Gastrocnemius medialis (tissue), 4 donors: ENCODE measurements around the gene SH2B3. TPM values are rescaled to one million over a fixed set of nuclear protein-coding genes. Genes with fewer than 3 reads are reported as not detected.

Experiments used
- ATAC-seq, 2 donors: fragments of 150-250 bp; one replicate each; pipeline ENCODE4 v1.9.1; 2016
- DNase-seq, 2 donors: peaks; one replicate each; pipeline ENCODE4 v3.0.0-alpha.2; 2019
- H3K27ac ChIP-seq, 4 donors: fragments of 200-600 bp; sonication (generic); 1 replicate in 1 of 4; 2 replicates in 3 of 4; pipeline ENCODE4 v1.5.1; 2016 to 2018; ENCODE audit warnings: mild to moderate bottlenecking in 2 of 4, moderate library complexity in 1 of 4
- H3K27me3 ChIP-seq, 3 donors: fragments of 200-600 bp; sonication (generic) in 2 of 3; 1 replicate in 1 of 3; 2 replicates in 2 of 3; pipeline versions ENCODE4 v1.5.1 to v1.6.0; 2016 to 2019; ENCODE audit warnings: mild to moderate bottlenecking in 1 of 3, moderate library complexity in 1 of 3
- H3K36me3 ChIP-seq, 2 donors: fragments of 200-600 bp; sonication (generic) in 1 of 2; one replicate each; pipeline ENCODE4 v1.5.1; 2017 to 2018
- H3K4me1 ChIP-seq, 2 donors: fragments of 200-600 bp; sonication (generic) in 1 of 2; one replicate each; pipeline ENCODE4 v1.5.1; 2016 to 2017; ENCODE audit warnings: mild to moderate bottlenecking in 2 of 2
- H3K4me3 ChIP-seq, 4 donors: fragments of 200-600 bp; sonication (generic) in 3 of 4; 1 replicate in 1 of 4; 2 replicates in 3 of 4; pipeline ENCODE4 v1.5.1; 2016 to 2019; ENCODE audit warnings: mild to moderate bottlenecking in 2 of 4
- H3K9me3 ChIP-seq, 3 donors: fragments of 200-600 bp; sonication (generic) in 2 of 3; 1 replicate in 1 of 3; 2 replicates in 2 of 3; pipeline ENCODE4 v1.5.1; 2016 to 2019
- CTCF ChIP-seq, 5 experiments: fragments of 450-650 bp in 3 of 5; fragments of 200-600 bp in 2 of 5; sonication (generic) in 2 of 5; IDR thresholded peaks in 4 of 5; conservative IDR thresholded peaks in 1 of 5; 1 replicate in 4 of 5; 2 replicates in 1 of 5; pipeline ENCODE4 v1.5.1; 2016 to 2019; ENCODE audit warnings: antibody characterized with exemption in 5 of 5, mild to moderate bottlenecking in 3 of 5, moderate library complexity in 3 of 5
- POLR2A ChIP-seq, 2 donors: fragments of 450-650 bp; IDR thresholded peaks; one replicate each; pipeline ENCODE4 v1.6.1; 2017; ENCODE audit warnings: antibody characterized with exemption in 2 of 2, mild to moderate bottlenecking in 2 of 2, moderate library complexity in 2 of 2
- in situ Hi-C, 4 donors: fragments of 200-750 bp; cut with MboI; loops; one replicate each; pipeline versions ENCODE4 v1.15.0 to v1.8.0; 2017; ENCODE audit warnings: low sequenced_read_pairs in 4 of 4
- intact Hi-C: fragments of 100-400 bp; cut with DNase I; formaldehyde crosslinking; loops from one replicate; pipeline ENCODE4 v1.15.1; 2023; ENCODE audit warnings: low total_unique reads
- total RNA-seq, 4 donors: library from RNA; depleted of rRNA; stranded (reverse); fragments of >200 nt; gene quantifications; one replicate each; pipeline versions ENCODE4 v1.1.0 to v1.2.3, GENCODE V29; 2016

The SH2B3 gene
- total RNA-seq, 4 donors from 2014 or later, result 10.4 to 20.0 (median 15.5) TPM

- Histone ChIP-seq H3K4me1 (peaks cover 9 to 19% of the 10 kb centered on the region in 2 donors), H3K27me3 (no peaks in the 10 kb centered on the region), H3K9me3 (no peaks in the 10 kb centered on the region), H3K27ac (no peak overlapping the region), H3K4me3 (no peak overlapping the region), H3K36me3 (peaks cover 0 to 14% of the 10 kb centered on the region in 2 donors)
- DNase-seq, result no peak
- intact Hi-C loops, result no loop called here
- in situ Hi-C loops, result no loop called here
- no peak for ATAC-seq
- no peak for TF ChIP-seq CTCF (IDR thresholded peaks at IDR 0.05 in 4 of 5, conservative IDR thresholded peaks at IDR 0.05 in 1 of 5)
- no peak for TF ChIP-seq POLR2A (IDR thresholded peaks at IDR 0.05)
These were observed 14.8 kb downstream of the SH2B3 start for GRCh38 chr12:111420494-111420893.

- Histone ChIP-seq H3K36me3 (peaks cover 0 to 14% of the 10 kb centered on the region in 2 donors), H3K27ac (peak overlapping the region in 1 of 4 donors; percentile 68), H3K9me3 (no peaks in the 10 kb centered on the region), H3K4me3 (no peak overlapping the region), H3K27me3 (no peaks in the 10 kb centered on the region), H3K4me1 (peaks cover 18 to 32% of the 10 kb centered on the region in 2 donors)
- ATAC-seq, result no peak
- in situ Hi-C loops, result no loop called here
- intact Hi-C loops, result no loop called here
- TF ChIP-seq CTCF (IDR thresholded peaks at IDR 0.05 in 4 of 5, conservative IDR thresholded peaks at IDR 0.05 in 1 of 5) (no peak), POLR2A (IDR thresholded peaks at IDR 0.05) (no peak)
- DNase-seq, result no peak
These were observed 18.6 kb downstream of the SH2B3 start for GRCh38 chr12:111424189-111424792.

- Histone ChIP-seq H3K9me3 (no peaks in the 10 kb centered on the region), H3K27me3 (no peaks in the 10 kb centered on the region), H3K27ac (peak overlapping the region; percentile 66 to 70 (median 68)), H3K4me1 (peaks cover 18 to 32% of the 10 kb centered on the region in 2 donors), H3K4me3 (no peak overlapping the region), H3K36me3 (peaks cover 0 to 14% of the 10 kb centered on the region in 2 donors)
- intact Hi-C loops, result no loop called here
- TF ChIP-seq CTCF (IDR thresholded peaks at IDR 0.05 in 4 of 5, conservative IDR thresholded peaks at IDR 0.05 in 1 of 5) (peak in 1 of 5 experiments; percentile 33), POLR2A (IDR thresholded peaks at IDR 0.05) (no peak)
- in situ Hi-C loops, result no loop called here
- ATAC-seq (peak in 1 of 2 donors; percentile 30), DNase-seq (no peak)
These were observed 19.1 kb downstream of the SH2B3 start for GRCh38 chr12:111424793-111425251.

- intact Hi-C loops (no loop called here), in situ Hi-C loops (no loop called here)
- Histone ChIP-seq H3K27me3 (no peaks in the 10 kb centered on the region), H3K36me3 (peaks cover 0 to 12% of the 10 kb centered on the region in 2 donors), H3K4me3 (no peak overlapping the region), H3K27ac (peak overlapping the region; percentile 66 to 70 (median 68)), H3K9me3 (no peaks in the 10 kb centered on the region), H3K4me1 (peaks cover 22 to 33% of the 10 kb centered on the region in 2 donors)
- TF ChIP-seq CTCF (IDR thresholded peaks at IDR 0.05 in 4 of 5, conservative IDR thresholded peaks at IDR 0.05 in 1 of 5), result no peak
- no peak for TF ChIP-seq POLR2A (IDR thresholded peaks at IDR 0.05)
- DNase-seq, result no peak
- peak; percentile 61 to 64 for ATAC-seq
These were observed 19.9 kb downstream of the SH2B3 start for GRCh38 chr12:111425655-111426054.
